BE2C (cell line): ENCODE data around the gene MYH11.
"Not testable (repeated sequence)": the region's sequence is repeated elsewhere in the genome, so short reads cannot be mapped to it uniquely, and the experiment has no call there.

Experiments
- DNase-seq: peaks from one replicate; pipeline ENCODE4 v3.0.0-alpha.2; 2020
- H3K27me3 ChIP-seq: fragments of 250-450 bp; sonication (Bioruptor Pico); 2 replicates; pipeline ENCODE4 v1.5.1; 2020; ENCODE audit warnings: mild to moderate bottlenecking
- H3K36me3 ChIP-seq: fragments of 250-450 bp; sonication (Bioruptor Pico); 2 replicates; pipeline ENCODE4 v1.5.1; 2020; ENCODE audit warnings: mild to moderate bottlenecking
- H3K4me1 ChIP-seq: fragments of 250-450 bp; sonication (Bioruptor Pico); 2 replicates; pipeline ENCODE4 v1.5.1; 2020
- H3K4me3 ChIP-seq: 2 replicates; pipeline ENCODE4 v1.5.1; 2011; ENCODE audit warnings: low read depth, low read length
- H3K9me3 ChIP-seq: fragments of 250-450 bp; sonication (Bioruptor Pico); 2 replicates; pipeline ENCODE4 v1.5.1; 2020
- CTCF ChIP-seq: IDR thresholded peaks from 2 replicates; pipeline ENCODE4 v1.5.1; 2012; ENCODE audit warnings: mild to moderate bottlenecking, low read depth, low read length

MYH11 gene

DNA sequence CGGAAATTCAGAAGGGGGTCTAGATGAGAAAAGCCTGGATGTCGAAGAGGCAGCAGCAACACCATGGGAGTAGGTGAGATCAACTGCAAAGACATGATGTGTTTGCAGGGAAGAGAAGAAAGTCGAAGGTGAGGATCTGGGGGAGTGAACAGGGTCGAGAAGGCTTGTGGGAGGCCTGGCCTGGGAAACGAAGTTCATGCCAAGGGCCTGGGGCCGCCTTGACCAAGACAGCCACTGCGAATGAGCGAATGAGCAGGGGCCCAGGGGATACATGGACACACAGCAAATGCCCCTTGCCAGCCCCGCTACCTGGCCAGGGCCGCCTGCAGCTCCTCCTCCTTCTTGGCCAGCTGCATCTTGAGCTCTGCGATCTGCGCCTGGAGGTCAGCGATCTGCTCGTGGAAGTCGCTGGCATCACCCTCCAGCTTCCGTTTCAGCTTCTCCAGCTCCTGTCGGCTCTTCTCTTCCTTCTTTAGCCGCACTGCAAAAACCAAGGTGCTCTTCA is 119.6 kb downstream of the MYH11 start:
- no peak for DNase-seq
- Histone ChIP-seq H3K4me3 (no peak overlapping the region), H3K36me3 (no peaks in the 10 kb centered on the region), H3K27me3 (no peaks in the 10 kb centered on the region), H3K4me1 (no peaks in the 10 kb centered on the region), H3K9me3 (no peaks in the 10 kb centered on the region)
- TF ChIP-seq CTCF, result no peak

DNA sequence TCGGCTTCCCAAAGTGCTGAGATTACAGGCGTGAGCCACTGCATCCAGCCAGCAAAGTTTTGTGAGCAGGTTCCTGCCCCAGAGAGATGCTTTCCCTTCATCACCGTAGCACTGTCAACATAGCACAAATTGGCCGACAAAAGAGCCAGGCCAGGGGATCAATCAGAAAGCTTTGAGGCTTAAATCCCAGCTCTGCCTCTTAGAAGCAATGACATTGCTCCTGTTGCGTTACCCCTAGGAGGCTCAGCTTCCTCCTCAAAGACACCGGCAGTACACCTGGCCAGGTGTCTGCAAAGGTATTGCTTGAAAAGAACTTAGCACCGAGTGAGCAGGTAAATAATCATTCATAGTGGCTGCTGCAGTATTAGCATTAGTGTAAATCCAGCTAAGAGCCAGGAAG is 120.3 kb downstream of the MYH11 start:
- no peaks in the 10 kb centered on the region for H3K36me3 ChIP-seq
- H3K27me3 ChIP-seq, result no peaks in the 10 kb centered on the region
- TF ChIP-seq CTCF, result no peak
- no peak overlapping the region for H3K4me3 ChIP-seq
- no peaks in the 10 kb centered on the region for H3K9me3 ChIP-seq
- DNase-seq, result no peak
- H3K4me1 ChIP-seq, result no peaks in the 10 kb centered on the region

- Histone ChIP-seq H3K4me1 (no peaks in the 10 kb centered on the region), H3K36me3 (no peaks in the 10 kb centered on the region), H3K4me3 (no peak overlapping the region), H3K27me3 (no peaks in the 10 kb centered on the region), H3K9me3 (no peaks in the 10 kb centered on the region)
- no peak for TF ChIP-seq CTCF
- no peak for DNase-seq
These were observed 121.2 kb downstream of the MYH11 start for GRCh38 chr16:15735610-15736009.

DNA sequence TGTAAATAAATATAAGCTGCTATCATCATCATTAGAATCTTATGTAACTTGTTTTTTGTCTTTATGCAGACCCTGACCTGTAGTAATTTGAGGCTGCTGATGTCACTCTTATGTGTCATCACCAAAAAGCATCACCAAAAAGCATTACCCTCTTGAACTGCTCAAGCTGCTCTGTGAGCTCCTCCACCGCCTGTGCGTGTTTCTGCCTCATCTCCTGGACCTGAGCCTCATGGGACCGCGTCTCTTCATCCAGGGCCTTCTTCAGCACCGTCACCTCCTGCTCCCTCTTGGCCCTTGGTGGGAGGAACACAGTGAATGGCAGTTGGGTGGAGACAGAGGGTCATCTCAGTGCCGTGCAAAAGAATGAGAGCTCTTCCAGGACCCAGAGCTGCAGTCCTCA is 124.4 kb downstream of the MYH11 start:
- H3K9me3 ChIP-seq, result no peaks in the 10 kb centered on the region
- no peak overlapping the region for H3K4me3 ChIP-seq
- no peaks in the 10 kb centered on the region for H3K27me3 ChIP-seq
- no peaks in the 10 kb centered on the region for H3K4me1 ChIP-seq
- no peak for TF ChIP-seq CTCF
- no peak for DNase-seq
- no peaks in the 10 kb centered on the region for H3K36me3 ChIP-seq

DNA sequence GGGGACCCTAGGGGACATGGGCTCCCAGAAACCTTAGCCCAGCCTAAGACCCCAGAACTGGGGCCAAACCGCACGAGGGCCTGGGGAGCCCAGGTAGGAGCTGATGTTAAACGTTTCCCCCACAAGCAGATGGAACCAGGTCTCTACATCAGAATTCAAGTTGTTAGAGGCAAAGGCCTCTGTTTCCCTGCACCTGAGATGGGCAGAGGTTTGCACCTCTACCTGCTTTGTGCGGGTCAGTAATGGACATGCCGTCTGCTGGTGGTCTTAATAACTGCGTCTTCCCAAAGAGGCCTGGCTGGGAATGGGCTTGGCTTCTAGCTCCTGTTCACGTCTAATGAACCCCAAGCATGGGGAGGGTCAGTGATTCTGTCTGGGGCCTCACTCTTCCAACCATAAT is 127.7 kb downstream of the MYH11 start:
- H3K36me3 ChIP-seq, result peaks cover 5% of the 10 kb centered on the region
- no peak overlapping the region for H3K4me3 ChIP-seq
- no peak for TF ChIP-seq CTCF
- H3K4me1 ChIP-seq, result no peaks in the 10 kb centered on the region
- no peaks in the 10 kb centered on the region for H3K27me3 ChIP-seq
- H3K9me3 ChIP-seq, result no peaks in the 10 kb centered on the region
- no peak for DNase-seq

GRCh38 chr16:15727697-15728096 is 129.1 kb downstream of the MYH11 start:
- H3K4me3 ChIP-seq, H3K36me3 ChIP-seq, DNase-seq, H3K27me3 ChIP-seq, H3K9me3 ChIP-seq, H3K4me1 ChIP-seq: not testable (repeated sequence)

GRCh38 chr16:15726715-15727114 is 130.1 kb downstream of the MYH11 start:
- TF ChIP-seq CTCF, result no peak
- Histone ChIP-seq H3K4me3 (no peak overlapping the region), H3K27me3 (no peaks in the 10 kb centered on the region), H3K36me3 (peaks cover 5% of the 10 kb centered on the region), H3K9me3 (no peaks in the 10 kb centered on the region), H3K4me1 (no peaks in the 10 kb centered on the region)
- no peak for DNase-seq
